Left ventricle myocardium superior (tissue), 1 donor: ENCODE results near the gene FBN1. TPM values are rescaled to one million over a fixed set of nuclear protein-coding genes. Genes with fewer than 3 reads are reported as not detected.
A peak's percentile ranks its signal among the peaks of the same experiment; 100 is the strongest.

Experiments
- ATAC-seq: fragments of 200-7000 bp; cut with Tn5 transposase; one replicate; pipeline ENCODE4 v1.9.1; 2020; ENCODE audit warnings: mild to moderate bottlenecking, moderate library complexity
- DNase-seq: peaks from one replicate; pipeline ENCODE4 v3.0.0-alpha.2; 2020
- intact Hi-C: fragments of 100-400 bp; cut with micrococcal nuclease; formaldehyde crosslinking; loops from one replicate; pipeline ENCODE4 v1.11.0; 2022
- total RNA-seq: library from RNA; stranded (reverse); fragmentation: NEBNext Ultra II Directional; extraction: Animal tissue kit (Norgen Biotek cat#: 25700); gene quantifications from one replicate; pipeline ENCODE4 v1.2.1, GENCODE V29; 2021
- donor health status: DM: no; HTN: yes; CAD: no; lungs with severe emphysema.

FBN1 gene
- total RNA-seq, 1 donor from 2014 or later, result 27.6 TPM

DNA sequence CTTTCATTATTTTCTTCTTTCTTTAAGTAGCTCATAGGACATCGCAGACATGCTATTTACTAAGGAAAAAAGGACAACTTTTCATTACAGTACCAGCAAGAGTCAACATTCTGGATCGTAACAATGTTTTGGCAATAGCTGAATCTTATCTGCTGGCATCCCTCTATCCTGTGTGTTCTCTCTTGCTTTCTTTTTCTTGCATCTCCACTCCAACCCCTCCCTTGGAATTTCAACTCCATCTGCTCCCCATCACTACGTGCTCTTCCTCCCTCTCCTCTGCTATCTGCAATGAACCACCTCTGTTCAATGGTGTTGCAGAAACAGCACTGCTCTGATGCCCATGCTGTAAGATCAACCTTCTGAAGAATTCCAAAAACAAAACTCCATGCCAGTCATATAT, 106.6 kb downstream of the FBN1 start:
- intact Hi-C loops, result no loop called here
- ATAC-seq (no peak), DNase-seq (no peak)

- ATAC-seq, result peak; percentile 55
- DNase-seq, result peak; percentile 39
- intact Hi-C loops, result no loop called here
Measured at GRCh38 chr15:48537271-48538113, 108.0 kb downstream of the FBN1 start.

- ATAC-seq (peak; percentile 83), DNase-seq (no peak)
- intact Hi-C loops, result no loop called here
Measured at GRCh38 chr15:48536681-48537091, 108.8 kb downstream of the FBN1 start.

DNA sequence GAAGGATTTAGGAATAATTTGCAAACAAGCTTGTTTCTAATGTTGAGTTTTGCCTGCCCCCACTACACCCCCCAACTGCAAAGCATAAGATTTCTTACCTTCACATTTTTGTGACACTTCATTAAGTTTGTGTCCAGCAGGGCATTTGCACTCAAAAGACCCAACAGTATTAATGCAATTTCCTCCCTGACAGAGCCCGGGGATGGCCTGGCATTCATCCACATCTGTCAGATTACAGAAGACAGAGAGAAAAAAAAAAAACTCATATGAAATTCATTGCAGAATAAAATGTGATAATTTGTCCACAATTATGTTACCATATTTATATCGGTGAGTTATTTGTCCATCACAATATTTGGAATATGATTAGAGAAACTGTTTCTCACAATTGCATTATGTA, 111.5 kb downstream of the FBN1 start:
- ATAC-seq (no peak), DNase-seq (no peak)
- intact Hi-C loops, result no loop called here

DNA sequence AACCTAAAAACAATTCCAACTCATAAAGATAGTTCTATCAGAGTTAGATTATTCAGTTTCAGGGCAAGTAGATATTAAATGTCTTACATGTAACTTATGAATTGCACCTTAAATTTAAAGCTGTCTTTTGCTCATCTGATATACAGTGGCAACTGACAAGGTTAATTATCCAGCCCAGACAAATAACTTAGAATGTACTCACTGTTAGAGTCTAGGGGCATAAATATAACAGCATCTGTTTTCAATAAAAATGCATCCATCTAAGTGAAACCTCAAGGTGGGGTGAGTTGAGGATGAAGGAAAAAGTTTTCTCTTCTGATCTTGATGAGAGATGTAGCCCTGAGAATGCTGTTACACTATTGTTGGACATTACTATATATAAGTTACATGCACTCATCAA, 112.6 kb downstream of the FBN1 start:
- no peak for ATAC-seq
- intact Hi-C loops, result no loop called here
- DNase-seq, result no peak

DNA sequence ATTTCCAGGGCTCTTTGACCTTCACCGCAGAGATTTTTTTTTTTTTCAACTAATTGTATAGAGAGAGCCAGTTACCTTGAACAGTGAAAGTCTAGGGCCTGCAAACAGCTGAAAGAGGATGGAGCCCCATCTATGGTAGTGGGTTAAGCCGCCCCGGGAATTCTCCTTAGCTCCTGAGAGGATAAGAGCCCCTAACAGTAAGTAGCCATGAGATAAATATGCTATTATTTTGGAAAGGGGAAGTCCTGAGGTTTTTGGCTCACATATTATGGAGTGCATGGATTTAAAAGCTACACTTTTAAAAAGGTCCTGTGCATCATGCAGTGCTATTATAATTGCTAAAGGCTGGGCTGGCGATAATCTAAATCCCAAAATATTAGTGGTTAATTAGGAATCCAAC, 115.0 kb downstream of the FBN1 start:
- no peak for DNase-seq
- intact Hi-C loops, result no loop called here

GRCh38 chr15:48528921-48529320, 116.6 kb downstream of the FBN1 start:
- DNase-seq, result no peak
- no peak for ATAC-seq
- intact Hi-C loops, result no loop called here

More for the DNA sequence above, 115.0 kb downstream of the FBN1 start:
- no peak for ATAC-seq

DNA sequence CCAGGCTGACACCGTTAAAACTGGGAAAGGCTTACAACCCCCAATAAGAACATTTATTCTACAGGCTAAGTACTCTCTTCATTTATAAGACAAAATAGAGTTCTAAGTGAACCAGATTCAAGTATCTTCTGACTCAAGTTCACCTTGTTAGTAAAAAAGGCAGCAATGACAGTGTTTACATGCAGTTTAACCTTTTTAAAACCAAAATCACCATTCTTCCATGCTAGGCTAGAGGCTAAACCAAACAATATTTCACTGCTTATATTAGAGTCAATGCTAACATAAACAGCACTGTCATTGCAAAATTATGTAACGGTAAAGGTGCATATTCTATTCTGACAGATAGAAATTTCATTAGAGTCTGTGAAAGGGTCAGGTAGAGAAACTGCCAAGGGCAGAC, 118.0 kb downstream of the FBN1 start:
- ATAC-seq (no peak), DNase-seq (no peak)
- intact Hi-C loops, result no loop called here

DNA sequence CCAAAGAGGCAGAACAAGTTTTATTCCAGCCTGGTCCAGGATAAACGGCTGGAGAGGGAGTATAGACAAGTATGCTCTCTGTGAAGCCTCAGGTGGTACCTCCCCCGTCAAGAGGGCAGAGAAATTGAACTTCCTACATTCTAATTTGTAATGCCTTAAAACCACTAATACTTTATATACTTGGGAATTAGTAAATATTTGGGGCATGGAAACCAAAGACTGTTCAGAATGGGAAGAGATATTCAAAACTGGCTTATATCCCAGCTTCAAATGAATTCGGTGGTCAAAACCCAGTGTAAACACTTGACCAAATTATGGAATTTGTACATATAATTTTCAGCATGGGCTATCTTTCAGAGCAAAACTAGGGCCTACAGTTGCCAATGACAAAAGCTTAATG, 122.6 kb downstream of the FBN1 start:
- intact Hi-C loops, result no loop called here
- DNase-seq (no peak), ATAC-seq (no peak)

DNA sequence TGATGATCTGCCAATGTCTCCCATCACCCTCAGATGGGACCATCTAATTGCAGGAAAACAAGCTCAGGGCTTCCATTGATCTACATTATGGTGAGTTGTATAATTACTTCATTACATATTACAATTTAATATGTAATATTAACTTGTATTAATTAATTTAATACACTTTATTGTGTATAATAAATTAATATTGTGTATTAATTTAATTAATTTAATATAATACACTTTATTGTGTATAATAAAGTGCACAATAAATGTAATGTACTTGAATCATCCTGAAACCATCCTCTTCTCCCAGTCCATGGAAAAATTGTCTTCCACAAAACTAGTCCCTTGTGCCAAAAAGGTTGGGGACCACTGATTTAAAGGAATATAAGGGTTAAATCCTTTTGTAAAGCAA, 123.4 kb downstream of the FBN1 start:
- DNase-seq, result no peak
- intact Hi-C loops, result no loop called here
- no peak for ATAC-seq

DNA sequence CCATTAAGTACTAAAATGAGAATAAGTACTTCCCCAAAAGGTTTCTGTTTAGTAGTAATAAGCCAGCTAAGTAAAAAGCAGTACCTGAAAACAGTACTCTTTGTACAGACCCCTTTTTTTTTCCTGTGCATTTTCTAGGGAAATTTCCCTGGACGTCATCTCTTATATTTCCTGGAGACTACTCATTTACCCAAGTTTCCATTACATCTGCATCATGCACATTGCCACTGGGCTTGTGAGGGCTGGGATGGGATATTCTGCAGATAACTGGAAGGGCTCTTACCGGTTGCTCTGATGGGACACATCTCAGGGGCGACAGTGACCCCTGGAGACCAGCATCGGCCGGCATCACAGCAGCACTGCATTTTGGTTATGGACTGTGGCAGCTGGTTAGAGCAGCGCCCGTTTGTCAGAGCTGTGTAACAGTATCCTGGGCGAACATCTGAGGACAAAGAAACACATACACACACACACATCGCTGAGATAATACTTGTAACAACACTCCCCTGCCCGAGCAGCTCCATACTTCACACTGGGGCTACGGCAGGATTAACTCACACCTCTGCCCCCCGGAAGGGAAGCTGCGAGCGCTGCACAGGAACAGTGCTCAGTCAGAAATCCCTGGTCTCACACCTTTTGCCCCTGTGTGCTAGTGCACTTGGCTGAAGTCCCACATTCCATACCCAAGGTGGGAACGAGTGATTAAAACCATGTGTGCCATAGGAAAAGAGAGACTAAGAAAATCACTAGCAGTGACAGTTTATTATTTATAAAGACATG, 124.9 kb downstream of the FBN1 start:
- no peak for ATAC-seq
- no peak for DNase-seq
- intact Hi-C loops, result no loop called here

DNA sequence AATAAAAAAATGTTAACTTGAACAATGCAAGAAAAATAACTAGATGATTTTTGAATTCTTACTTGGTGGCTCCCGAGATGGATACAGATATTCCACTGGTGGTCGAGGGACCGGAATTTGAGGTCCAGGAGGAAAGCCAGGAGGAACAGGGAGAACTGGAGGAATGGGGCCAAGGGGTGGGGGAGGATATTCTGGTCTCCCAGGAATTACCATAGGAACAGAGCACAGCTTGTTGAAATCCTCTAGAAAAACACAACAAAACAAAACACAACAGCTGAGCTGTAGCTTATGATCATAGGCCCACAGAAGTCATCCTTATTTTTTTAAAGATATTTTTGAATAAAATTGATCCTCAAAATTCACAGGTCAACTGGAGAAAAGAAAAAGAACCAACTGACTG, 129.4 kb downstream of the FBN1 start:
- DNase-seq, result no peak
- peak; percentile 28 for ATAC-seq
- intact Hi-C loops, result no loop called here

- ATAC-seq (no peak), DNase-seq (no peak)
- intact Hi-C loops, result no loop called here
Measured at GRCh38 chr15:48515500-48515899, 130.0 kb downstream of the FBN1 start.

DNA sequence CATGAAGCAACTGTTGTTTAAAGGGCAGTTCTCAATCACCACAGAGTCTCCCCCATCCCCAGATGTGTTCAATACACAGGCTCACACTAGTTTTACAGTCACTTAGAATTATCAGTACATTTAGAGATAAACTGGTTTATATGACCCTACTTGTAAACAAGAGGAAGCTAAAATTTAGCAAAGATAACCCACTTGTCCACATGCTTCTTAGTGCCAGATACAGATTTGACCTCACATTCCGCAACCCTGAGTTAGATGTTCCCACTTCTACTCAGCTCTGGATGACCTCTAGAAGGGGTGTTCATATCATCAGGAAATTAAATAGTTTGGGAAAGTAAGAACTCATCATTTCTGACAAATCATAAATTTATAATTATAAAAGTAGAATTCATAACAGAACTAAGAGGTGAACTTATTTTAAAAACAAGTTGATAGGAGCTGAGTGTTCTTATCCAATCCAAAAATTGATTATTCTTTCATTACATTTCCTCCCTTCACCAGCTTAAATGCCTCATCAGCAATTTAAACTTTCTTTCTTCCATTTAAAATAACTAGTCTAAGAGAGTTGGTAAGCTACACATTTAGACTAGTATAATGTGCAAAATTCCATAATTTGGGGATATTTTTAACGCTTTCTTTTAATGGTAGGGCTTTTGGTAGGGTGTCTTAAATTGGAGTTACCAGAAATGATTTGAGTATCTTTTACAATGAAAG, 131.2 kb downstream of the FBN1 start:
- intact Hi-C loops, result no loop called here
- ATAC-seq (no peak), DNase-seq (no peak)

DNA sequence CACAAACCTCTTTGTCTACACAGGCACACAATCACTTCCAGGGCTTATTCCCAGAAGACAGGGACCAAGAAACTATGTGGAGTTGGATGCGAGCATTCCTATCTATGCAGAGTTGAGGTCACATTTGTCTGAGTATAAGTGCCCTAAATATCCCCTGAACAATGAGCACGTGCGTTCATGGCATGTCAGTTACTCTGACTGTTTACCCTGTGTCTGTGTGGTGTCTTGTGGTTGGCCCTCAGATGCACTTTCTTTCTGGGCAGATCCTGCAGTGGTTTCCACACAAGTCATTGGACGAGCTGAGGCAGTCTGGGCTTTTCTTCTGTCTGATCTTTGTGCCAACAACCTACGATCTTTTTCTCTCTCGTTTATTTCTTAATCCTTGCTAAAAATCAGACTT, 134.5 kb downstream of the FBN1 start:
- DNase-seq (no peak), ATAC-seq (peak; percentile 69)
- intact Hi-C loops, result no loop called here

- peak; percentile 45 for ATAC-seq
- DNase-seq, result no peak
- intact Hi-C loops, result no loop called here
Measured at GRCh38 chr15:48507416-48508065, 138.0 kb downstream of the FBN1 start.

- DNase-seq (no peak), ATAC-seq (no peak)
- intact Hi-C loops, result no loop called here
Measured at GRCh38 chr15:48505067-48505466, 140.4 kb downstream of the FBN1 start.

DNA sequence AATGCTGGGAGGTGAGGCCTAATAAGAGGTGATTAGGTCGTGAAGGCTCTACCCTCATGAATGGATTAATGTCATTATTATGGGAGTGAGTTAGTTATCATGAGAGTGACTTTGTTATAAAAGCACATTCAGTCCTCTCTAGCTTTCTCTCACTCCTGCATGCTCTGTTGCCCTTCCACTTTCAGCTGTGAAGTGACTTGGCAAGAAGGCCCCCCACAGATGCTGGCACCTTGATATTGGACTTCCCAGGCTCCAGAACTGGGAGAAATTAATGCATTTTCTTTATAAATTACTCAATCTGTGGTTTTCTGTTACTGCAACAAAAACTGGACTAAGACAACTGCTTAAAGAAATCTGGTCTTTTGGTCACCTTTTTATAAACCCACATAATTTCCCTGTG, 144.3 kb downstream of the FBN1 start:
- intact Hi-C loops, result no loop called here
- ATAC-seq (no peak), DNase-seq (no peak)

- no peak for ATAC-seq
- intact Hi-C loops, result no loop called here
Measured at GRCh38 chr15:48500595-48500994, 144.9 kb downstream of the FBN1 start.

DNA sequence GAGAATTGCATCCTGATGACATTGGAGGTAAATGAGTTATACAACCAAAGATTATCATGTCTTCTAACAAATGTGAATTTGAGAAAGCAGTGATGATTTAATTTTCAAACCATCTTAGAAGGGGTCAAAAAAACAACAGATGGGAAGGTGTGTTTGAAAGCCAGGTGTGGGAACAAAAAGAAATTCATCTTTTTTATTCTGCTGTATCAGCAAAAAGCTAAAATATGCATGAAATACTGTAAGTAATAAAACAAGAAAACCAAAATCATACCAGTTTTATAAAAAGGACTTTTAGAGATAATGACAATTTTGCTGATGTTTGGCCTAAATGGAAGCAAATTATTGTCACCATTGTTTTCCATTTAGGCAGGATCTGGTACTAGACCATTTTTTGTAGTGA, 145.5 kb downstream of the FBN1 start:
- intact Hi-C loops, result no loop called here
- no peak for DNase-seq
- ATAC-seq, result no peak

More at GRCh38 chr15:48500595-48500994, 144.9 kb downstream of the FBN1 start:
- DNase-seq, result no peak
